ENCODE measurements around the gene KLHL35. TPM values are rescaled to one million over a fixed set of nuclear protein-coding genes. Genes with fewer than 3 reads are reported as not detected.

KLHL35 gene
- total RNA-seq, 1 experiment from 2014 or later, result 8.4 TPM

GRCh38 chr11:75468534-75469340 lies 35.7 kb upstream of the KLHL35 start:
- intact Hi-C loops (cut with micrococcal nuclease), result no loop called here
- no peak overlapping the region for H3K4me3 ChIP-seq (ENCODE audit: low read length)
- no peak for DNase-seq
- POLR2A ChIA-PET (ENCODE audit: unreplicated experiment), result no interaction called here
- TF ChIP-seq EZH2phosphoT487 (IDR thresholded peaks at IDR 0.05; ENCODE audit: borderline replicate concordance, low read length) (no peak), CTCF (conservative IDR thresholded peaks at IDR 0.05; ENCODE audit: low read depth, low read length) (no peak), EZH2 (IDR thresholded peaks at IDR 0.05; ENCODE audit: low read length, unreplicated experiment) (no peak)
- no TSS peak for BruUV-seq (replicated peaks)
- no peak overlapping the region for H3K9ac ChIP-seq (ENCODE audit: low read length)
- ATAC-seq, result no peak
- no peaks in the 10 kb centered on the region for H3K36me3 ChIP-seq (ENCODE audit: low read depth, low read length)
- no peaks in the 10 kb centered on the region for H3F3A ChIP-seq (ENCODE audit: low read length, unreplicated experiment)
- no peaks in the 10 kb centered on the region for H3K9me3 ChIP-seq (ENCODE audit: low read length)
- no peak overlapping the region for H3K4me2 ChIP-seq (ENCODE audit: low read length)
- CTCF ChIA-PET, result no interaction called here
- H3K27me3 ChIP-seq (ENCODE audit: low read length), result no peaks in the 10 kb centered on the region
- H3K4me1 ChIP-seq (ENCODE audit: insufficient read depth, low read length), result no peaks in the 10 kb centered on the region
- H4K20me1 ChIP-seq (ENCODE audit: low read length), result no peaks in the 10 kb centered on the region
- no peak overlapping the region for H2AFZ ChIP-seq (ENCODE audit: low read length)
- no peak overlapping the region for H3K27ac ChIP-seq (ENCODE audit: low read length)
- no peaks in the 10 kb centered on the region for H3K9me2 ChIP-seq (replicated peaks; ENCODE audit: low read length)
- H3K79me2 ChIP-seq (ENCODE audit: low read length), result no peaks in the 10 kb centered on the region

GRCh38 chr11:75467881-75468280 lies 34.9 kb upstream of the KLHL35 start:
- Histone ChIP-seq H3K36me3 (ENCODE audit: low read depth, low read length) (no peaks in the 10 kb centered on the region), H3K4me1 (ENCODE audit: insufficient read depth, low read length) (no peaks in the 10 kb centered on the region), H3K9me2 (replicated peaks; ENCODE audit: low read length) (no peaks in the 10 kb centered on the region), H3K9me3 (ENCODE audit: low read length) (no peaks in the 10 kb centered on the region), H3K27me3 (ENCODE audit: low read length) (no peaks in the 10 kb centered on the region), H2AFZ (ENCODE audit: low read length) (no peak overlapping the region), H3K4me2 (ENCODE audit: low read length) (no peak overlapping the region), H4K20me1 (ENCODE audit: low read length) (no peaks in the 10 kb centered on the region), H3K27ac (ENCODE audit: low read length) (no peak overlapping the region), H3K4me3 (ENCODE audit: low read length) (no peak overlapping the region), H3K79me2 (ENCODE audit: low read length) (no peaks in the 10 kb centered on the region), H3F3A (ENCODE audit: low read length, unreplicated experiment) (no peaks in the 10 kb centered on the region), H3K9ac (ENCODE audit: low read length) (no peak overlapping the region)
- TF ChIP-seq EZH2phosphoT487 (IDR thresholded peaks at IDR 0.05; ENCODE audit: borderline replicate concordance, low read length), result no peak
- TF ChIP-seq CTCF (conservative IDR thresholded peaks at IDR 0.05; ENCODE audit: low read depth, low read length), result no peak
- no peak for TF ChIP-seq EZH2 (IDR thresholded peaks at IDR 0.05; ENCODE audit: low read length, unreplicated experiment)
- CTCF ChIA-PET, result no interaction called here
- DNase-seq, result no peak
- POLR2A ChIA-PET (ENCODE audit: unreplicated experiment), result no interaction called here
- intact Hi-C loops (cut with micrococcal nuclease), result no loop called here
- BruUV-seq (replicated peaks), result no TSS peak
- ATAC-seq, result no peak

- no TSS peak for BruUV-seq (replicated peaks)
- no peak overlapping the region for H3K4me2 ChIP-seq (ENCODE audit: low read length)
- H4K20me1 ChIP-seq (ENCODE audit: low read length), result no peaks in the 10 kb centered on the region
- no peaks in the 10 kb centered on the region for H3F3A ChIP-seq (ENCODE audit: low read length, unreplicated experiment)
- H2AFZ ChIP-seq (ENCODE audit: low read length), result no peak overlapping the region
- ATAC-seq, result no peak
- H3K36me3 ChIP-seq (ENCODE audit: low read depth, low read length), result no peaks in the 10 kb centered on the region
- no peak overlapping the region for H3K4me3 ChIP-seq (ENCODE audit: low read length)
- ChIA-PET POLR2A (ENCODE audit: unreplicated experiment) (no interaction called here), CTCF (no interaction called here)
- no peaks in the 10 kb centered on the region for H3K9me3 ChIP-seq (ENCODE audit: low read length)
- no peaks in the 10 kb centered on the region for H3K27me3 ChIP-seq (ENCODE audit: low read length)
- TF ChIP-seq EZH2phosphoT487 (IDR thresholded peaks at IDR 0.05; ENCODE audit: borderline replicate concordance, low read length) (no peak), EZH2 (IDR thresholded peaks at IDR 0.05; ENCODE audit: low read length, unreplicated experiment) (no peak), CTCF (conservative IDR thresholded peaks at IDR 0.05; ENCODE audit: low read depth, low read length) (no peak)
- intact Hi-C loops (cut with micrococcal nuclease), result no loop called here
- no peaks in the 10 kb centered on the region for H3K79me2 ChIP-seq (ENCODE audit: low read length)
- H3K27ac ChIP-seq (ENCODE audit: low read length), result no peak overlapping the region
- H3K9me2 ChIP-seq (replicated peaks; ENCODE audit: low read length), result no peaks in the 10 kb centered on the region
- DNase-seq, result no peak
- H3K4me1 ChIP-seq (ENCODE audit: insufficient read depth, low read length), result no peaks in the 10 kb centered on the region
- H3K9ac ChIP-seq (ENCODE audit: low read length), result no peak overlapping the region
Observed at GRCh38 chr11:75467311-75467710, 34.3 kb upstream of the KLHL35 start.
